ENCODE measurements around the gene GAS7.
"Not testable (repeated sequence)": the region's sequence is repeated elsewhere in the genome, so short reads cannot be mapped to it uniquely, and the experiment has no call there.

The GAS7 gene

DNA sequence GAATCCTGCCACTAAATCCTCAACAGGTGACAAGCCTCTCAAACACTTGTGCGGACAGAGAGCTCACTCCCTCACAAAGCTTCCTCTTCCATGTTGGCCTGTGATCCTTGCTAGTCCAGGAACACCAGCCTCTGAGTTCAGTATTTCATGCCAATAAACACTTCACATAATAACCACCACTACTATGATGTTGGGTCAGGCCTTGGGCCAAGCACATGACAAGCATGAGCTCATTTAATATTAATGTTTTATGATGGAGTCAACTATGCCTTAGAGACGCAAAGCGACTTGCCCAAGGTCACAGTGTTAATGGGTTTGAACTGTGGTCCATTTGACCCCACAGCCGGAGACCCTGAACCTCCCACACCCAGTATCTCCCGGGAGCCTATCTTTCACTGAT, 129.1 kb downstream of the GAS7 start:
- no peak for DNase-seq

DNA sequence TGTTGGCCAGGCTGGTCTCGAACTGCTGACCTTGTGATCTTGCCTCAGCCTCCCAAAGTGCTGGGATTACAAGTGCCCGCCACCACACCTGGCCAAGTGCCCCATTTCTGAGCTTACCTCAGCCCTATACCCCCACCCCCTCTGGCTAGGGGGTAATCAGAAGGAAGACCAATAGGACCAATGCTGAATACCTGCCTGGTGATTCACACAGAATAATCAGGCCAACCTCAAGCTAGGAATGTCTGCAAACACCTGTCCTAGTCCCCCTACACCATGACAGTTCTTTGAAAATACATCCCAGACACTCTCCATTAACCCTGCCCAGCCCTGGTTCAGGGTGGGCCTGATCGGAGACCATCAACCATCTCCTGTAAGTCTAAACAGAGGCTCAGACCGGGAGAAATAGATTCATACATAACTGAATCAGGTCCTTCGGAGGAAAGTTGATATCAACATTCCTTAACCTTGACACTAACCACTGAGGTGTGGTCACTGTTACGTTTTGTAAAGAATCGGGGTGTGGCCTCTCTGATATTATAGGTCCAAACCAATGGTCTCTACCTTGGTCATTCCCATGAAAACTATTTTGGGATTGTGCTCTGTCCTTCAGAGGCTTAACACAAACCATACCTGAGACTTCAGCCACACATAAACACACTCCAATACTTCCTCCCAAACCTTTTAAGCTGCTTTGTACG, 130.8 kb downstream of the GAS7 start:
- no peak for DNase-seq

DNA sequence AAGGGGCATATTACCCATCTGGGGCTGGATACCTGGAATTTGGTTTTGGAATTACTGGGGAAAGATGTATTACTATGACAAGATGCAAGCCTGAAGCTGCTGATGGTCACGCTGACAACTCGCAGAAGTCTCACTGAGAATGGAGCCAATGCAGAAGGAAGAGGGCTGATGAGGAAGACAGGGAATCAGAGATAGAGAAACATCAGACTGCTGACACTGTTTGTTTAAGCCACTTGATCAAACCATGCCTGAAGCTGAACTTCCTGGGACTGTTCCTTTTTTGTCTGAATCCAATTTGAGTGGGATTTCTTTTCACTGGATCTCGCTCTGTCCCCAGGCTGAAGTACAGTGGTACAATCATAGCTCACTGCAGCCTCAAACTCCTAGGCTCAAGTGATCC, 133.9 kb downstream of the GAS7 start:
- DNase-seq = no peak

DNA sequence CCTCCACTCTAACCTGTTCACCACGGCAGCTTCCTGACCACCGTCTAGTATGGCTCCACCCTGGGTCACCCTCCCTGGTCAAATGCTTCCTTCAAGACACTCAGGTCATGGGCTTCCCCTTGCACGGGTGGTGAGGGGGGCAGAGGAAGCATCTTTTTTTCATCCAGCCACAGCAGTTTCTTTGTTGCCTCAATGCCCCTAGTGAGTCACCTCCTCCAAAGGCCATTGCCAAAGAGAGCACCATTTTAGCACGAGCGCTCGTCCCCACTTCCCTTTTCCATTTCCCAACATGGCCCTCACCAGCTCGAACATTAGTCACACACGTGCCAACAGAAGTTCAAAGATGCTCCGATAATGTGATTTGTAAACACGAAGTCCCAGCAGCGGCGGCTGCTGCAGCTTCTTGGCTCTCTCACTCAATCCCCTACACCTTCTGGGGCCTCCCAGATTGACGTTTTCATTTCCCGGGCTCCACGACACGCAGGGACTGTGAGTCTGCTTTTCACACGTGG, 134.6 kb downstream of the GAS7 start:
- DNase-seq = no peak

DNA sequence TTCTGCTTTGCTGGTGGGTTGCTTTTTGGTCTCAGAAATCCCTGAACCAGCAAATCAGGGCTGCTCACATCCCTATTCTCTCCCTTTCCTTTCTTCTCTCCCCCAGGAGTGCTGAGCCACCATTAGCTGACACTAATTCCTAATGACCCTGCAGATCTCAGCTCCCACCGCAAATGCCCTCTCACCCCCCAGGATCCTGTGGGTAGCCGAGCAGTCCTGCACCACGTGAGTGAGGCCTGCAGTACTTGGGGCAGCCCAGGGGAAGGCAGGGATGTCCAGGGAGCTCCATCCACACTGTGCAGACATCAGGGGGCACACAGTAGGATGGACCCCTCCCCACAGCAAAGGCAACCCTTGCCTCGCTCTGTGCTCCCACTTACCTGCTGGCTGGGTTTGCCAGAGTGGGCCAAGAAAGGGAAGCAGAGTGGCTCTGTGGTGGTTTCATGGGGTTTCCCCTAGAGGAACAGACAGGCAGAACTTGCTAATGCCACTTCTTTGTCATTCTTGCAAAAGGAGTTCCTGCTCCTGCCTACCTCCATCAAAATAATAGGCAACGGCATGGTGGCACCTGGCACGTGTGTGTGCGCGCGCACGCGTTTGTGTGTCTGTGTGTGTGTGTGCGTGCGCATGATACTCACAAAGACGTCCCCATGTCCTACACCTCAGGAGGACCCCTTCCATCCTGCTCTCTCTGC, 135.6 kb downstream of the GAS7 start:
- DNase-seq = no peak

DNA sequence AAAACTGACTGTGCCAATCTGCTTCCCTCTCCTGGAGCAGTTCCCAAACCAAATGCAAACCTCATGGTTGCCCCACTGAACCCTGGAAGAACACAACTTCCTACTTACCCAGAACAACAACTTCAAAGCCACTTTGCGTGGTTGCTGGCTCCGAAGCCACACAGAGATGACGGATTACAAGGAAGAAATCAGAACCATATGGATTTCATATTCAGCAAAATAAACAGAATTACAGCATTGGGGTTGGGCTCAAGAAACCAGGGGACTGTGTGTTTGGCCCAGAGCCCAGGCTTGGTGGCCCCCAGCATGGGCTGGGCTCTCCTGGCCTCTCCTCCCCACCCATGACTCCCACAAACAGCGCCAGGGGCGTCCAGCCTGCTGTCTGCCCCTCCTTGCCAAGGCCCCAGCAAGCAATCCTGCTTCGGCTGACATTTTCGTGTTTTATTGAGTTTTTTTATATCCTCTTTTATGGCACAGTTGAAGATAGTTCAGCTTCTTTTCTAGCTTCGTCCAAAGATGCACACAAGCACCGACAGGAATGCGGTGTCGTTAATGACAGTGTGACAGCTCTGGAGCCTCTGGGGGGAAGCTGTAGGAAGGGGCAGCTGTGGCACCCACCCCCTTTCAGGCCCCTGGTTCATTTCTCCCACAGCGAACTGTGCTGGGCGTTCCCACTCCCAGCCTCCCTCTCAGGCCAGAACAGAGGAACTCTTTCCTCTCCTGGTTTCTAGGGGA, 137.1 kb downstream of the GAS7 start:
- no peak for DNase-seq

DNA sequence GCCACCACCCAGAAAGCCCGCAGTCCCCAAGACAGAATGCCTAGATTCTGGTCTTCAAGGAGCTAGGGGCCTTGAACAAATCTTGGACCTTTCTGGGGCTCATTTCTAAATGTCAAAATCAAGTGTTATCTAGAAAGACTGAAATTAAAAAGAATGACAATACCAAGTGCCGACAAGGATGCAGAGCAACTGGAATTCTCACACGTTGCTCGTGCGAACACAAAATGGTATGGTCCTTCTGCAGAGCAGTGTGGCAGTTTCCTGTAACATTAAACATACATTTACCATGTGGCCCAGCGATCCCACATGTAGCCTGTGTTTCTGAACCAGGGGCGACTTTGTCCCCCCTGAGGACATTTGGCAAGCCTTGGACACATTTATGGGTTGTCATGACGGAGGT, 137.9 kb downstream of the GAS7 start:
- DNase-seq = no peak

DNA sequence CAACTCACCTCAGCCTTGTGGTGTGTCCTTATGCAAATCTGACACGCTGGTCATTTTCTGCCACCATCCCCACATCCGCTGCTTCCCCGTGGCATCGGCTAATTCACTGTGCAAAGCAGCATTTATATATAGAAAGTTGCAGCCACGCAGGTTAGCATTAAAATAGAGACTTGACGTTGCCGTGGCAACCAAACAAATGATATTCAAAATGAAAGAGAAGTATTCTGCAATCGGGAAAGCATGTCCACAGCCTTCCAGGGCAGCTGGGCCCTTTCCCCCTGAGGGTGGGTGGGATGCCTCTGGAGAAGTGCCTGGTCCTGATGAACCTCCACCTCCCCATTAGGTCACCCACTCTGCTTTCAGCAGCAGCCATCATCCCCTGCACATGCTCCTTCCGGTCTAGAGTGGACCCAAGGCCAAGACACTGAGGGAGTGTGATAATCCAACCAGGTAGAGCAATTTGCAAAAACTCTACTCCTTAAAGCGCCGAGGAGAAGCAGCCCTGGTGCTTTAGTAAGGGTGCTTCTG, 138.7 kb downstream of the GAS7 start:
- no peak for DNase-seq

DNA sequence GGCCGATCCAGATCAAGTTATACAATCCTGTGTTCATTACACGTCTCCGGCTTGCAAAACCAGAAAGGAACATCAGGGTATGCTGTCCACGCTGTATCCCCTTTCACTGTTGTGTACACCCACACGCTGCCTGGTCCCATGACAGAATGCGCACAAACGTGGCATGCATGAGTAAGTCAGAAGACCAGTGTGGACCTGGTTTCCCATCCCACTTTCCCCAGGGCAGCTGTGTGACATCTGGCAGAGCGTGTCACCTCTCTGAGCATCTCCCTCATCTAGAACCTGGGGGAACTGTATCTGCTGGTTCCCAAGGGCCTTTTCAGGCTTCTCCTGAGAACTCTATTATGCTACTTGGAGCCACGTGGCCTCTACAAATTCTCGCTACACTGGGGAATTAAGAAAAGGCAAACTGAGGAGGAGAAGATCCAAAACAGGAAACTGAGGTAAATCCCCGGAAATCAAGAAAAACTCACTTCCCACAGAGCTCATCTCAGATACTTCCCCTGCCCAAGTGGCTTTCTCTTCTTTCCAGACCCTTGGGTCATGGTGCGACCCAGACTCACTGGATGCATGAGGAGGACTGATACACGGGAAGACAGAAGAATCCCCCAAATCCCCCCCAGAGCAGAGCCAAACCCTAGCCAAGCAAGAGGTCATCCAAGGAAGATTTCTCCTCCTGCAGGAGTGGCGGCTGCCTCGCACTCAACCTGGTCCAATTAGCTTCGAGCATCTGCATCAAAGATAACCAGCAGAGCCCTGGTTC, 139.3 kb downstream of the GAS7 start:
- DNase-seq = no peak

DNA sequence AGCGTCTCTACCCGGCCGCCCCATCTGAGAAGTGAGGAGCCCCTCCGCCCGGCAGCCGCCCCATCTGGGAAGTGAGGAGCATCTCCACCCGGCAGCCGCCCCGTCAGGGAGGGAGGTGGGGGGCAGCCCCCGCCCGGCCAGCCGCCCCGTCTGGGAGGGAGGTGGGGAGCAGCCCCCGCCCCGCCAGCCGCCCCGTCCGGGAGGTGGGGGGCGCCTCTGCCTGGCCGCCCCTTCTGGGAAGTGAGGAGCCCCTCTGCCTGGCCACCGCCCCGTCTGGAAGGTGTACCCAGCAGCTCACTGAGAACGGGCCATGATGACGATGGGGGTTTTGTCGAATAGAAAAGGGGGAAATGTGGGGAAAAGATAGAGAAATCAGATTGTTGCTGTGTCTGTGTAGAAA, 140.9 kb downstream of the GAS7 start:
- not testable (repeated sequence) for DNase-seq

DNA sequence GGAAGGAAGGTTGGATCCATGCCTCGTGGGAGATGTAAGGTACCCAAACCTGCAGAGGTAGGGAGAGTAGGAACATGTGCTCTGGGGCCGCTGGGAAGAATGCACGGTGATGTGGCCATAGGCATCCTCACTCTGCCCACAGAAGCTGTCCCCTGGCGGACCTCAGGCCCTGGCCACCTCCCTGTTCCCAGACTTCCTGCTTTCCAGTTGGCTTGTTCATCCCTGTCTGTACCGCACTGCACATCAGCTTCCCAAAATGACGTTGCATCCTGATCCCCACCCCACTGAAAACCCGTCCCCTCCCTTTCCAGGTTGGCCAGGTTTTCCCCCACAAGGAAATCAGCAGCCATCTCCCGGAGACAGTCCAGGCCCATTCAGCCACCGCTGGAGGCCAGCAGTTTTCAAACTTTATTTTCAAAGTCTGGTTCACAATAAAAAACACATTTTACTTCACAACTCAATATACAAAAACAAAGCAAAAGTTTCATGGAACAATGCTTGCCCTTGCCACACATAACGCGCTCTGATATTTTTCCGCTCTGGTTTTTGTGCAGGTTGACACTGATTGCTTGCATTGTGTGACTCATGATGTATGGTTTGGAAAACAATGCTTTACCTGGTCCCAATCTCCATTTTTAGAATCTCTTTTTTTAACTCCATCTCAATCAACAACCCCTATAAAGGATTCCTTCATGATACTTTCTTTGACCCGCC, 143.0 kb downstream of the GAS7 start:
- no peak for DNase-seq

DNA sequence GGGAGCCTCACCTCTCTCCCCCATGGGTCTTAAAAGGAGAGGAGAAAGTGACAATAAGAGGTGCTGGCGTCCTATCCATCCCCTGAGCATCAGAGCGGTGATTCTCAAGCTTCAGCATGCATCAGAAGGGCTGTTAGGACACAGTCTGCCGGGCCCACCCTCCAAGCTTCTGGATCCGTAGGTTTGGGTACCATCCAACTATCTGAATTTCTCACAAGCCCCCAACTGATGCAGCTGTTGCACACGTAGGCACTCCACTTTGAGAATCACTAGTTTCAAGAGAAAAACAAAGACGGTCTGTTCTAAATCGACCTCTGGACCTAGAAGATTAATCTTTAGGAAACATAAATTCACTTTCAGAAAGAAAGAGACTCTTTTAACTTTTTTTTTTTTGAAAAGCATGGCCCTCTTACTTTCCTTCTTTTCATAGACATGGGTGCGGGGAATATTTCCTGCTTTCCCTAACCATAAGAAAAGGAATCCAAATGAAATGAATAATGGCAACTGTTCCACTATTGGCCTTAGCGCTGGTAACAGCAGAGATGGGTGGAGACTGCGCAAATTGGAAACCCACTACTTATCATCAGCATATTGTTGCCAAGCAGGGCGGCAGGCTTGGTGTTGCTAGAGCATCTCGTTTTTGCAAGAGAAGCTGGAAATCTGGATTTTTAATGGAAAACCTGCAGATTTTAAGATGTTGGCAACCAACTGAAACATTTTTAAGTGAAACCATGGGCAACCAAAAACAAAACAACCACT, 144.4 kb downstream of the GAS7 start:
- no peak for DNase-seq

DNA sequence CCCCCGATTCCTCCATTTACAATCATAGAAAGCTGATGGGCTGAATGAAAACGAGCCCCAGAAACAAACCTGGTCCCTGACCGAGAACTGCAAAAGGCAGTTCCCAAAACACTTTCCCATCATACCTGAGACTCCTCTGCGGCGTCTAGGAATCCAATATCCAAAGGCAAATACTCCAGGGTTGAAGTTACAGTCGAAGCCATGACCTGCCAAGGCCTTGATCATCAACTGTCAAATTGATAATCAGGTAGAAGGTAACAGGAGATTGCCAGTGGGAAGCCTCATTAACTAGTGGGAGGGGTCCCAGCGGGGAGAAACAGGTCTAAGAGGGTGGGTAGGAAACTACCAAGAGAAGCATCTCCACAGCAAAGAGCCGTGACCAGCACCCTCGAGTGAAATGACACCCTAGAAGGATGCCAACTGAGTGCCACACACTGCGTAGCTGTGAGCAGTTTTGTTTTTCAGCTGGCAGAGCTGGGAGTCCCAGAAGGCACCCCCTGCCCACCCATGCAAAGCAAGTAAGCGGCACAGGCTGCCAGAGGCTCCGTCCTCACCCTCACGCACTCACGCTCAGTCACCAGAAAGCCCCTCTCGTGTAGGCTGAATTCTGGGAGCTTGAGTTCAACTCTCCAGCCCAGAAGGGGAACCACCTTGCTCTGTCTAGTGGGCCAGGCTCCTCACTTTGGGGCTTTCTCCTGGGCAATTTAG, 146.1 kb downstream of the GAS7 start:
- DNase-seq = no peak

DNA sequence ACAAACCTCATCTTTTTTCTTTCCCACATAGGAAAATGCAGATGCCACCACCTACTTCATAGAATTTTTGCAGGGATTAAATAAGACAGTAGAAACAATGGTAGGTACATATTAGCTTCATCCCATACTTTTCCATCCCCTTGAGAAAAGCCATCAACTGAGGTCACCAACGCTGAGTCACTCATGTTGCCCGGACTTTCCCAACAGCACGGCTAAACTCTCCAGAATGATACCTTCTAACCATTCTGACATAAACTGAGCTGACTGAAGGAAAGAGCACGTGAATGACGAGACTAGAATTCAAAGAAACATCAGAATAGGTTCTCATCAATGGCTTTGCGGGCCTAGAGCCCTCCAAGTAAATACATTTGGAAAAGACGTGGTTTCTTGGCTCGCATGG, 147.3 kb downstream of the GAS7 start:
- no peak for DNase-seq

DNA sequence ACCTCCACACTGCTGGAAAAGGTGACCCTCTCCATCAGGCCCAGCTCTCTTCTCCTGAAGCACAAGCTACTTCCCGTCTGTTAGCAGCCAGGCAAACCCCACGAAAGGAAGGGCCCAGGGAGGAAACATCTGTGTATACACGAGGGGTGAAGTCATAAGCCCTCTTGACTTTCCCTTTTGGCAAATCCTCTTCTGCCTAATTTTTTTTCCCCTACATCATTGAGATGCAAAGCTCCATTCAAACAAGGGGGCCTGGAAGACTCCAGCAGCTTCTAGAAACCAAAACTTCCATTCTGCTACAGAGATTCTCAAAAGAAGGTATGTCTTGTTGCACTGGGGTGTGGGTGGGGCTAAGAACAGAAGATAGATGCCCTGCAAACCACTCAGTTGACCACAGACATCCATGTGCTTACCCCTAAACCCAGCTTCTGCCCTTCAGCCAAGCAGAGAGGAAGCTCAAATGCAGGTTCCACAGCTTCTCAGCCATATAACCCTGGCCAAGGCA, 147.8 kb downstream of the GAS7 start:
- no peak for DNase-seq

DNA sequence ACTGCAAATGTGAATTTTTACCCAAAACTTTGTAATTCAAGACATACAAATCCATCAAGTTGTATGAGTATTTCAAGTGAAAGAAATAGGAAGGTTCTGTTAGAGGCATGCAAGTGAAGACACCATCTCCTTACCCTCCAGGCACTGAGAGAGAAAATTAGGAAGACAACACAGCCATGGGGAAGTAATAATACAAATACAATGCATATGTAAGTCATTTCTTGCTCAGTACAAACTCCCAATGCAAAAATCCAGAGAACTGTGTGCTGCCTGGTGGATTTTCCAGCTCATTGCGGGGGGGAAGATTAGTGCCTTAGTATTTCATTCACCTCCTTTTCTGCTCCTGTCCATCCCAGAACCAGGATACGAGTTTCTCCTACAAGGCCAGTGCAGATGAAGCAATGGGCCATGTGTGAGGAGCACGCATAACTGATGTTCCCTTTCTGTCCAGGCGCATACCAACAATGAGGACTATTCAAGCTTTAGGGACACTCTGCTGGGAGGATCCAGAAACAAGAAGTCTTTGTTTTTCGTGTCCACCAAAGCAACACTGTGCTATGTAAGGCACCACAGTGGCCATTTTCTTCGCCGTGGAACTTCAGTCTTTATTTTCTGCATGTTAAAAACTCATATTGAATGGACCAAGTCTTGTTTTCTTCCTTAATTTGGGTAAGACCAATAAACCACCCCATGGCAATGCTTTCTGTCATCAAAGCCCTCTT, 149.6 kb downstream of the GAS7 start:
- DNase-seq = no peak

DNA sequence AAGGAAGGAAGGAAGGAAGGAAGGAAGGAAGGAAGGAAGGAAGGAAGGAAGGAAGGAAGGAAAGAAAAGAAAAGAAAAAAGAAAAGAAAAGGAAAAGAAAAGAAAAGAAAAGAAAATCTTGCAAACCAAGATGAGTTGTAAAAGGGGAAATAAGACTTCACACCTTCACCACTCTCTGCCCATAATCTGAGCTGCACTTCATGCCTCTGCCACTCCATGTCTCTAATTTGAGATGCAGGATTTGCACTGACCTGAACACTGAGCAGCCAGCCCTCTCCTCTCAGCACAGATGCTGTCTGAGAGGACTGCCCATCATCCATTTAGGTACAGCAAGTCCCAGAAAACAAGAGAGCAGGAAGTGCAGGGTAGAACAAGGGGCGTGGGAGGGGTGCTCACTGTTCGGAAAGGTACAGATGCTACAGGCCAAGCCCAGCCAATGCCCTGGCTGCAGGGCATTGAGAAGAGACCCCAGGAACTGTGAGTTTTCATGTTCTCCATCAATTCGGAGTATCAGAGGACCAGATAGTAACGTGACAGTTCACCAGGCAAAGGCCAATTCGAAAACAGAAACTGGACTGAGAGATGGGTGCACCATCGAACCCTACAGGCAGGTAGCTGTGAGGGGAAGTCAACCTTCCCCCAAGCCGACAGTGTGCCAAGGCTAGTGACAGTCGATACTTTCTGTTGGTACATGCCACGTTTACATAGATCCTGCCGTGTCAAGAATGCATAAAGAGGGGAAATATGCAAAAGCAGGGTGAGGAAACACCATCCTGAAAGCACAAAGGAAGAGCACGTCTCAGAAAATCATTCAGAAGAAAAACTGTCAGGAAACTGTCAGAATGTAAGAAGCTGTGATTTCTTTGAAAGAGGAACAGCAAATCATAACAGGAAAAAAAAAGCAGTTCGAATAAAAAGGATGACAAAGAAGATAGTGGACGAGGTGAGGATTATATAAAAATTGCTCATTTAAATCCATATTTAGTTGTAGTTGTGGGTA, 151.3 kb downstream of the GAS7 start:
- DNase-seq = no peak

DNA sequence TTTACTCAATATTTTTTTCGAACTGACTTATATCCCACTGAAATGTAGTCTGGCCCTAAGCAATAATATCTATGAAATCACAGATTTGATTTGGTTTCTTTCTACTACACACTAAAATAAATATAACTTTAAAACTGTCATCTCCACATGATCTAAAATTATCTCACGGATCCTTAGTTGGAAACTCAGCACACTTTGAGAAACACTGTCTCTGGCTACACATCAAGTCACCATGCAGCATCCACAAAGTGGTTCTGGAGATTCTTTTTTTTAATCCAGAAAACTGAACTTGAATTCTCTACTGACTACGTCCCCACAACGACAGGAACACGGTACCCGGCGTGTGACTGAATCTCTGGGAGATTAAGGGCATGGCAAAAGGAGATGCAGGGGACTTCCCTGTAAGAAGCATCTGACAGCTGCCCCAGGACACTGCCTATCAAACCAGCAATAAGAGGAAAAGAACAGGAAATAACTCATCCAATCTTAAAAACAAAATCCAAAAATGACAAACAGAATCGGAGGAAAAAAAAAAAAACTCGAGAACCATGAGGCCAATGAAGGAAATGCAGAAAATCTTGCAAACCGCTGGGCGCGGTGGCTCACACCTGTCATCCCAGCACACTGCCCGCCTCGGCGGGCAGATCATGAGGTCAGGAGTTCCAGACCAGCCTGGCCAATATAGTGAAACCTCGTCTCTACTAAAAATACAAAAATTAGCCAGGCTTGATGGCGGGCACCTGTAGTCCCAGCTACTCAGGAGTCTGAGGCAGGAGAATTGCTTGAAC, 152.3 kb downstream of the GAS7 start:
- DNase-seq = no peak
